ENCODE measurements around the gene NOX4. TPM values are rescaled to one million over a fixed set of nuclear protein-coding genes. Genes with fewer than 3 reads are reported as not detected.
"Not testable (repeated sequence)": the region's sequence is repeated elsewhere in the genome, so short reads cannot be mapped to it uniquely, and the experiment has no call there.

Gene NOX4
- polyA plus RNA-seq, 1 donor = 4.6 TPM

DNA sequence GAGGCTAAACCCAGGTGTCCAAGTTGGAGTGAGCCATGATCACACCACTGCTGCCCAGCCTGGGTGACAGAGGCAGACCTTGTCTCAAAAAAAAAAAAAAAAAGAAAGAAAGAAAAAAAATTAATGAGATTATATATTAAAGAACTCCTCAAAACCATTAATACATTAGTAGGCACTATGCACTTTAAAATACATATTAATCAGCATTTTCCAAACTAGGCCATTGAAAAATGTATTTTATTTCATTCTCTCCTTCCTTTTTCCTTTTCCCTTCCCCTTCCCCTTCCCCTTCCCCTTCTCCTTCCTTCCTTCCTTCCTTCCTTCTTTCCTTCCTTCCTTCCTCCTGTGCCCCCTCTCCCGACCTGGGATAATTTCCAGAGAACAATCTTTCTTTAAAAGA, 99.5 kb downstream of the NOX4 start:
- WGBS (ENCODE audit: insufficient coverage, low lambda C conversion rate) = no CpG with 5 or more reads among the region's 1 CpG
- H3K36me3 ChIP-seq (ENCODE audit: control insufficient read depth, insufficient read depth, low read length); H3K4me1 ChIP-seq (ENCODE audit: control insufficient read depth, insufficient read depth, low read length); H3K4me3 ChIP-seq (ENCODE audit: low read length); H3K9me3 ChIP-seq (ENCODE audit: control insufficient read depth, low read depth, low read length); H3K27me3 ChIP-seq (ENCODE audit: control insufficient read depth, insufficient read depth, low read length); H3K27ac ChIP-seq (ENCODE audit: low read length); DNase-seq: not testable (repeated sequence)

DNA sequence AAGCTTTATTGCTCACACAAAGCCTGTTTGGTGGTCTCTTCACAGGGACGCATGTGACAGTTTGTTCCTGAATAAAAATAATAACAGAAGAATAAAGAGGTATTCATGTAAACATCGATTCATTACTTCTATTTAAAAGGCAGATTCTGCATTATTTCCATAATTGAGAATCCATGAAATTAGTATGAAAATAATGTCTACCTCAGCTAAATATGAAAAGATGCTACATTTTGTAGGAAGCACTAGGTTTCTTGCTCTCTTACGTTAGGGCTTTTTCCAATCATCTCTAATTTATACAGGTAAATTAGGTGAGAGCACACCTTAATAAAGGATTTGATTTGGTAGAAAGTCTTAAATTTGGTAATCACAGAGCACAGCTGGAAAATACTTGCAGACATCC, 103.7 kb downstream of the NOX4 start:
- not testable (repeated sequence) for H3K36me3 ChIP-seq (ENCODE audit: control insufficient read depth, insufficient read depth, low read length); H3K27ac ChIP-seq (ENCODE audit: low read length); H3K4me1 ChIP-seq (ENCODE audit: control insufficient read depth, insufficient read depth, low read length); DNase-seq; H3K9me3 ChIP-seq (ENCODE audit: control insufficient read depth, low read depth, low read length); H3K4me3 ChIP-seq (ENCODE audit: low read length); H3K27me3 ChIP-seq (ENCODE audit: control insufficient read depth, insufficient read depth, low read length)
- WGBS (ENCODE audit: insufficient coverage, low lambda C conversion rate) = 94% methylated on average over 3 of the region's 3 CpGs

GRCh38 chr11:89382986-89383385, 108.2 kb downstream of the NOX4 start:
- no CpG with 5 or more reads among the region's 6 CpGs for WGBS (ENCODE audit: insufficient coverage, low lambda C conversion rate)
- not testable (repeated sequence) for H3K27me3 ChIP-seq (ENCODE audit: control insufficient read depth, insufficient read depth, low read length); H3K27ac ChIP-seq (ENCODE audit: low read length); H3K9me3 ChIP-seq (ENCODE audit: control insufficient read depth, low read depth, low read length); DNase-seq; H3K36me3 ChIP-seq (ENCODE audit: control insufficient read depth, insufficient read depth, low read length); H3K4me1 ChIP-seq (ENCODE audit: control insufficient read depth, insufficient read depth, low read length); H3K4me3 ChIP-seq (ENCODE audit: low read length)

- Histone ChIP-seq H3K27ac (ENCODE audit: low read length) (no peak overlapping the region), H3K4me3 (ENCODE audit: low read length) (no peak overlapping the region), H3K4me1 (ENCODE audit: control insufficient read depth, insufficient read depth, low read length) (no peaks in the 10 kb centered on the region), H3K27me3 (ENCODE audit: control insufficient read depth, insufficient read depth, low read length) (no peaks in the 10 kb centered on the region), H3K36me3 (ENCODE audit: control insufficient read depth, insufficient read depth, low read length) (no peaks in the 10 kb centered on the region), H3K9me3 (ENCODE audit: control insufficient read depth, low read depth, low read length) (no peaks in the 10 kb centered on the region)
- DNase-seq = no peak
- no CpG with 5 or more reads among the region's 3 CpGs for WGBS (ENCODE audit: insufficient coverage, low lambda C conversion rate)
Observed at GRCh38 chr11:89381094-89381493, 110.1 kb downstream of the NOX4 start.

- H3K4me3 ChIP-seq (ENCODE audit: low read length); DNase-seq; H3K9me3 ChIP-seq (ENCODE audit: control insufficient read depth, low read depth, low read length); H3K36me3 ChIP-seq (ENCODE audit: control insufficient read depth, insufficient read depth, low read length); H3K27ac ChIP-seq (ENCODE audit: low read length); H3K27me3 ChIP-seq (ENCODE audit: control insufficient read depth, insufficient read depth, low read length); H3K4me1 ChIP-seq (ENCODE audit: control insufficient read depth, insufficient read depth, low read length): not testable (repeated sequence)
Observed at GRCh38 chr11:89379976-89380771, 111.0 kb downstream of the NOX4 start.

DNA sequence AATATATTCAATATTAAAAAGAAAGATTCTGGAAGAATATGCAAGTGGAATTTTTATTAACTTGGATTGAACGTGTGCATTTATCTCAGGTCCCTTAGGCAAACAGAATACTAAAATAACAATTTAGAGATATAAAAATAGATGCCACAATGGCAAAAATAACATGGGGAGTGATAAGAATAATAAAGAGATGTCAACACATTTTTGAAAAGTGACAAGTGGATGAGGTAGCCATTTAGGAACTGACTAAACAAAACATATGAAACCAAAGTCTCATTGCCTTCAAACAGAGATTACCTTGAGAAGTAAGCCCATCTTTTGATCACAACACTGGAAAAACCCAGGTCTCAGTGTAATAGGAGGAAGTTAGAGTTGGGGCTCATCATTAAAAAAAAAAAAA, 112.2 kb downstream of the NOX4 start:
- H3K9me3 ChIP-seq (ENCODE audit: control insufficient read depth, low read depth, low read length); H3K4me3 ChIP-seq (ENCODE audit: low read length); H3K27ac ChIP-seq (ENCODE audit: low read length); DNase-seq; H3K27me3 ChIP-seq (ENCODE audit: control insufficient read depth, insufficient read depth, low read length); H3K4me1 ChIP-seq (ENCODE audit: control insufficient read depth, insufficient read depth, low read length); H3K36me3 ChIP-seq (ENCODE audit: control insufficient read depth, insufficient read depth, low read length): not testable (repeated sequence)
- WGBS (ENCODE audit: insufficient coverage, low lambda C conversion rate) = 88% methylated on average over 1 of the region's 1 CpG

- DNase-seq; H3K27me3 ChIP-seq (ENCODE audit: control insufficient read depth, insufficient read depth, low read length); H3K27ac ChIP-seq (ENCODE audit: low read length); H3K4me3 ChIP-seq (ENCODE audit: low read length); H3K9me3 ChIP-seq (ENCODE audit: control insufficient read depth, low read depth, low read length); H3K36me3 ChIP-seq (ENCODE audit: control insufficient read depth, insufficient read depth, low read length); H3K4me1 ChIP-seq (ENCODE audit: control insufficient read depth, insufficient read depth, low read length): not testable (repeated sequence)
- no CpG with 5 or more reads among the region's 2 CpGs for WGBS (ENCODE audit: insufficient coverage, low lambda C conversion rate)
Observed at GRCh38 chr11:89369356-89369755, 121.8 kb downstream of the NOX4 start.

DNA sequence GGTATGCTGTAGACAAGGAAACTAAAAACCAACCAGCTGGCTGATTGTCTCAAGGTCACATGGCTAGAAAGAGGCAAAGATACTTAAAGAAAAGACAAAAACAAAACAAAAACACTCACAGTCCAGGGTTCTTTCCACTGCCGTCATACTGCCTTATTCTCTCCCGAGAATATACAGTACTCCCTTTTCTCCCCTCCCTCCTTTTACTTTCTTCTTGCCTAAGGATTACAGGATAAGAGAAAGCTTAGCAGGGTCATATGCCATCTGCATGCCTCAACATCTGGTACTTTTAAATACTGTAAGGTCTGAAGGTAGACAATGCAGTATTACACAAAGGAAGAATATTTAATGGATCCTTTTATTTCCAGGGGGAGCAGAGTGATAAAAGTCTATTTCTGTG, 126.3 kb downstream of the NOX4 start:
- H3K9me3 ChIP-seq (ENCODE audit: control insufficient read depth, low read depth, low read length); H3K4me3 ChIP-seq (ENCODE audit: low read length); H3K27me3 ChIP-seq (ENCODE audit: control insufficient read depth, insufficient read depth, low read length); DNase-seq; H3K4me1 ChIP-seq (ENCODE audit: control insufficient read depth, insufficient read depth, low read length); H3K36me3 ChIP-seq (ENCODE audit: control insufficient read depth, insufficient read depth, low read length); H3K27ac ChIP-seq (ENCODE audit: low read length): not testable (repeated sequence)
- no CpG with 5 or more reads among the region's 2 CpGs for WGBS (ENCODE audit: insufficient coverage, low lambda C conversion rate)

DNA sequence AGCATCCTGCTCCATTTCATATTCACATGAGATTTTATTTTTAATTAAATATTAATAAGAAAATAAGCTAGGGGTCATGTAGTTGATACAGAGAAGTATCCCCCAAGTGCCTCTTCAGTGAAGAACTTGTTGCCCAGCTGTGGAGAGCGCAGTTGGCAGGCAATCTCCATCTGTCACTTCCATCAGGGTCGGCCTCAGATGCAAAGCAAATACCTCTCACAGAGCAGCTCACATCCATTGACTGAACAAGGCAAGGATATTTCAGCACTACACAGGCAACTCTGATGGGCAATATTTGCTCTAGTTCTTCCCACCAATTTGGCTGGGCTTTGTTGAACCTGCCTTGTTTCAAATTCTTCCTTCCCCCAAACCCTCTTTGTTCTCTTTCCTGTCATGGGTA, 129.4 kb downstream of the NOX4 start:
- no peak for DNase-seq
- WGBS (ENCODE audit: insufficient coverage, low lambda C conversion rate) = no CpG with 5 or more reads among the region's 2 CpGs
- no peak overlapping the region for H3K4me3 ChIP-seq (ENCODE audit: low read length)
- H3K4me1 ChIP-seq (ENCODE audit: control insufficient read depth, insufficient read depth, low read length) = no peaks in the 10 kb centered on the region
- no peaks in the 10 kb centered on the region for H3K36me3 ChIP-seq (ENCODE audit: control insufficient read depth, insufficient read depth, low read length)
- H3K9me3 ChIP-seq (ENCODE audit: control insufficient read depth, low read depth, low read length) = no peaks in the 10 kb centered on the region
- no peak overlapping the region for H3K27ac ChIP-seq (ENCODE audit: low read length)
- no peaks in the 10 kb centered on the region for H3K27me3 ChIP-seq (ENCODE audit: control insufficient read depth, insufficient read depth, low read length)

- H3K27ac ChIP-seq (ENCODE audit: low read length); H3K36me3 ChIP-seq (ENCODE audit: control insufficient read depth, insufficient read depth, low read length); DNase-seq; H3K27me3 ChIP-seq (ENCODE audit: control insufficient read depth, insufficient read depth, low read length); H3K9me3 ChIP-seq (ENCODE audit: control insufficient read depth, low read depth, low read length); H3K4me3 ChIP-seq (ENCODE audit: low read length); H3K4me1 ChIP-seq (ENCODE audit: control insufficient read depth, insufficient read depth, low read length): not testable (repeated sequence)
Observed at GRCh38 chr11:89359208-89359607, 132.0 kb downstream of the NOX4 start.

DNA sequence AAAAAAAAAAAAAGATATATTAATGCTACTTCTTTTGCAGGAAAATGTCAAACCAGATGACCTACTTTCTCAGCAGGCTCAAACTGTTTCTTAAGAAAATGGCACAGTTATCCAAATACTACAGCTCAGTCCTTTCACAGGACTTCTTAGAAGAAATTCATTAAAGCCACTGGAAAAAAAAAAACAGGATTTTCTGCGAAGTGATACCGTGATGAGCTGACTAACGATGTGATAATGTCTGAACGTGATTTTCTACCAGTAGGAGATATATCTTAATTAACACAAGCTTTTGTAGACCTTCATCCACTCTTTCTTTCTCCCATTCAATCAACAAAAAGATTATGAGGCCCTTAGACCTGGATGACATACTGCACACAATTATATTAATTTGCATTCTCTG, 132.4 kb downstream of the NOX4 start:
- WGBS (ENCODE audit: insufficient coverage, low lambda C conversion rate) = no CpG with 5 or more reads among the region's 4 CpGs
- Histone ChIP-seq H3K9me3 (ENCODE audit: control insufficient read depth, low read depth, low read length) (no peaks in the 10 kb centered on the region), H3K4me3 (ENCODE audit: low read length) (no peak overlapping the region), H3K27me3 (ENCODE audit: control insufficient read depth, insufficient read depth, low read length) (no peaks in the 10 kb centered on the region), H3K4me1 (ENCODE audit: control insufficient read depth, insufficient read depth, low read length) (no peaks in the 10 kb centered on the region), H3K36me3 (ENCODE audit: control insufficient read depth, insufficient read depth, low read length) (no peaks in the 10 kb centered on the region), H3K27ac (ENCODE audit: low read length) (no peak overlapping the region)
- DNase-seq = no peak
